Liver (tissue), 9 donors: ENCODE results near the gene EPB41L4B. TPM values are rescaled to one million over a fixed set of nuclear protein-coding genes. Genes with fewer than 3 reads are reported as not detected.

ENCODE experiments used
- DNase-seq: peaks from one replicate; pipeline ENCODE4 v3.0.0-alpha.2; 2017; ENCODE audit warnings: low spot score
- H3K27ac ChIP-seq, 2 donors: one replicate each; pipeline ENCODE4 v1.7.0; 2013; ENCODE audit warnings: inconsistent platforms in 2 of 2, low read length in 2 of 2, control low read depth in 1 of 2, low read depth in 1 of 2, mild to moderate bottlenecking in 1 of 2
- H3K27me3 ChIP-seq, 4 donors: one replicate each; pipeline versions ENCODE4 v1.6.1 to v1.7.0; 2013; ENCODE audit warnings: low read length in 3 of 4, inconsistent platforms in 1 of 4, mild to moderate bottlenecking in 1 of 4, moderate library complexity in 1 of 4; ENCODE audit not compliant: control insufficient read depth in 4 of 4, insufficient read depth in 4 of 4
- H3K36me3 ChIP-seq, 4 donors: one replicate each; pipeline versions ENCODE4 v1.6.1 to v1.7.0; 2013; ENCODE audit warnings: low read length in 3 of 4, mild to moderate bottlenecking in 3 of 4, low read depth in 1 of 4, moderate library complexity in 1 of 4; ENCODE audit not compliant: control insufficient read depth in 4 of 4, insufficient read depth in 3 of 4
- H3K4me1 ChIP-seq, 4 donors: one replicate each; pipeline versions ENCODE4 v1.6.1 to v1.7.0; 2013; ENCODE audit warnings: low read length in 3 of 4, mild to moderate bottlenecking in 3 of 4, moderate library complexity in 1 of 4; ENCODE audit not compliant: control insufficient read depth in 4 of 4, insufficient read depth in 4 of 4
- H3K4me3 ChIP-seq, 3 donors: one replicate each; pipeline versions ENCODE4 v1.6.1 to v1.7.0; 2013; ENCODE audit warnings: low read length in 3 of 3, control low read depth in 1 of 3, low read depth in 1 of 3, mild to moderate bottlenecking in 1 of 3
- H3K9ac ChIP-seq, 2 donors: one replicate each; pipeline ENCODE4 v1.7.0; 2013; ENCODE audit warnings: low read length in 2 of 2, mild to moderate bottlenecking in 2 of 2, moderate library complexity in 2 of 2, control low read depth in 1 of 2, low read depth in 1 of 2
- H3K9me3 ChIP-seq, 4 donors: one replicate each; pipeline versions ENCODE4 v1.6.1 to v1.7.0; 2013; ENCODE audit warnings: low read length in 3 of 4; ENCODE audit not compliant: control insufficient read depth in 4 of 4
- FOXA1 ChIP-seq: IDR thresholded peaks from 2 replicates; pipeline ENCODE4 v1.6.1; 2016; ENCODE audit warnings: antibody characterized with exemption
- FOXA2 ChIP-seq: IDR thresholded peaks from 2 replicates; pipeline ENCODE4 v1.6.1; 2016; ENCODE audit warnings: antibody characterized with exemption
- GABPA ChIP-seq, 2 donors: IDR thresholded peaks in 1 of 2; conservative IDR thresholded peaks in 1 of 2; 2 replicates each; pipeline ENCODE4 v1.6.1; 2016; ENCODE audit warnings: antibody characterized with exemption in 2 of 2, mild to moderate bottlenecking in 1 of 2, moderate library complexity in 1 of 2
- HNF4A ChIP-seq, 2 donors: conservative IDR thresholded peaks; 2 replicates each; pipeline ENCODE4 v1.6.1; 2016; ENCODE audit warnings: antibody characterized with exemption in 2 of 2, mild to moderate bottlenecking in 2 of 2
- HNF4G ChIP-seq: IDR thresholded peaks from 2 replicates; pipeline ENCODE4 v1.6.1; 2016; ENCODE audit warnings: antibody characterized with exemption
- JUND ChIP-seq, 2 donors: IDR thresholded peaks; 2 replicates each; pipeline ENCODE4 v1.6.1; 2016; ENCODE audit warnings: antibody characterized with exemption in 2 of 2
- NR2F2 ChIP-seq: IDR thresholded peaks from 2 replicates; pipeline ENCODE4 v1.6.1; 2016; ENCODE audit warnings: antibody characterized with exemption
- RAD21 ChIP-seq, 2 donors: IDR thresholded peaks; 2 replicates each; pipeline ENCODE4 v1.6.1; 2016; ENCODE audit warnings: antibody characterized with exemption in 2 of 2, mild to moderate bottlenecking in 2 of 2
- RXRA ChIP-seq, 2 donors: IDR thresholded peaks; 2 replicates each; pipeline ENCODE4 v1.6.1; 2017 to 2018; ENCODE audit warnings: antibody characterized with exemption in 2 of 2, mild to moderate bottlenecking in 1 of 2
- SP1 ChIP-seq: IDR thresholded peaks from 2 replicates; pipeline ENCODE4 v1.6.1; 2018; ENCODE audit warnings: antibody characterized with exemption, mild to moderate bottlenecking
- TAF1 ChIP-seq: conservative IDR thresholded peaks from 2 replicates; pipeline ENCODE4 v1.6.1; 2016; ENCODE audit warnings: antibody characterized with exemption, mild to moderate bottlenecking
- YY1 ChIP-seq: IDR thresholded peaks from 2 replicates; pipeline ENCODE4 v1.6.1; 2016; ENCODE audit warnings: antibody characterized with exemption, mild to moderate bottlenecking
- WGBS: extraction: QIAGEN DNeasy Blood & Tissue Kit; methylation state at CpG from one replicate; pipeline ENCODE4 v1.1.7; 2013; 5-methylcytosine and 5-hydroxymethylcytosine counted together
- polyA plus RNA-seq, 2 donors: library from polyadenylated mRNA; stranded (reverse) in 1 of 2; unstranded in 1 of 2; fragments of 200-250 nt in 1 of 2; fragments of >200 nt in 1 of 2; fragmentation: Nextera tagmentation in 1 of 2; extraction: Ambion mirVana in 1 of 2; gene quantifications; one replicate each; pipeline versions ENCODE4 v1.2.1 to v1.2.3, GENCODE V29; 2013 to 2015
- total RNA-seq, 2 donors: library from RNA; depleted of rRNA; stranded (reverse); fragments of >200 nt; gene quantifications; one replicate each; pipeline ENCODE4 v1.2.3, GENCODE V29; 2014
- TF ChIP-seq, protein P1 (sequence below): IDR thresholded peaks from 2 replicates; pipeline ENCODE4 v1.6.1; 2016; ENCODE audit warnings: antibody characterized with exemption
- TF ChIP-seq, protein P2 (sequence below): IDR thresholded peaks from 2 replicates; pipeline ENCODE4 v1.6.1; 2016; ENCODE audit warnings: antibody characterized with exemption, mild to moderate bottlenecking
- TF ChIP-seq, protein P3 (sequence below): IDR thresholded peaks from 2 replicates; pipeline ENCODE4 v1.6.1; 2016; ENCODE audit warnings: antibody characterized with exemption
- TF ChIP-seq, protein P4 (sequence below): IDR thresholded peaks from 2 replicates; pipeline ENCODE4 v1.6.1; 2016; ENCODE audit warnings: antibody characterized with exemption
- TF ChIP-seq, protein P5 (sequence below): fragments of 150-350 bp; IDR thresholded peaks from 2 replicates; pipeline ENCODE4 v1.5.1; 2017; ENCODE audit warnings: improper control_type of control experiment, low read depth, low read length; ENCODE audit not compliant: missing input control
- donor health status: healthy.
- donor health status: healthy.
- donor health status: healthy.
- donor health status: healthy.
- donor health status: healthy.

The EPB41L4B gene
- total and polyA plus RNA-seq, 4 donors: 9.9 to 42.6 (median 23.9) TPM

DNA sequence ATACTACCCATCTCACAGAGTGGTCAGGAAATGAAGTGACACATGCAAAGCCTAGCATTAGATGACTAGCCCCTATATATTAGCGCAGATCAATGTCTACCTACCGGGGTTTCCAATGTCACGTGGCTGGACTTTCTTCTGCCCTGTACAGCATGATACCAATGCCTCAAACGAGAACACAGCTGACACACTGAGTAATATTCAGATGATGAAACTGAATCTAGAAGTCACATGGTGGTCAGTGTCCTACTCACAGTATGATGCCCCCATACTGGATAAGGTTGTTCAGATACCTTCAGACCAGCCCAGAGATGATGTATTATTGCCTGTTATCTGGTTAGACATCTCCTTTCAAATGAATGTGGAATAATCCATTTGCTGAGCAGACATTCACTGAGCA, 82.7 kb downstream of the EPB41L4B start:
- WGBS: 93% methylated on average over 4 of the region's 4 CpGs
- Histone ChIP-seq H3K36me3 (peaks cover 0 to 21% (median 8%) of the 10 kb centered on the region in 4 donors), H3K27me3 (no peaks in the 10 kb centered on the region), H3K27ac (no peak overlapping the region), H3K4me1 (peaks cover 0 to 5% (median 1%) of the 10 kb centered on the region in 4 donors), H3K9ac (no peak overlapping the region), H3K4me3 (no peak overlapping the region), H3K9me3 (no peaks in the 10 kb centered on the region)
- no peak for TF ChIP-seq RAD21 (IDR thresholded peaks at IDR 0.05)
- TF ChIP-seq YY1: no peak
- TF ChIP-seq, protein P1, sequence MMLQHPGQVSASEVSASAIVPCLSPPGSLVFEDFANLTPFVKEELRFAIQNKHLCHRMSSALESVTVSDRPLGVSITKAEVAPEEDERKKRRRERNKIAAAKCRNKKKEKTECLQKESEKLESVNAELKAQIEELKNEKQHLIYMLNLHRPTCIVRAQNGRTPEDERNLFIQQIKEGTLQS: no peak
- no peak for TF ChIP-seq SP1
- no peak for TF ChIP-seq RXRA (IDR thresholded peaks at IDR 0.05)
- TF ChIP-seq GABPA (IDR thresholded peaks at IDR 0.05 in 1 of 2, conservative IDR thresholded peaks at IDR 0.05 in 1 of 2): no peak
- no peak for TF ChIP-seq HNF4A (conservative IDR thresholded peaks at IDR 0.05)
- TF ChIP-seq HNF4G: no peak
- TF ChIP-seq FOXA2: no peak
- TF ChIP-seq FOXA1: no peak
- TF ChIP-seq, protein P2, sequence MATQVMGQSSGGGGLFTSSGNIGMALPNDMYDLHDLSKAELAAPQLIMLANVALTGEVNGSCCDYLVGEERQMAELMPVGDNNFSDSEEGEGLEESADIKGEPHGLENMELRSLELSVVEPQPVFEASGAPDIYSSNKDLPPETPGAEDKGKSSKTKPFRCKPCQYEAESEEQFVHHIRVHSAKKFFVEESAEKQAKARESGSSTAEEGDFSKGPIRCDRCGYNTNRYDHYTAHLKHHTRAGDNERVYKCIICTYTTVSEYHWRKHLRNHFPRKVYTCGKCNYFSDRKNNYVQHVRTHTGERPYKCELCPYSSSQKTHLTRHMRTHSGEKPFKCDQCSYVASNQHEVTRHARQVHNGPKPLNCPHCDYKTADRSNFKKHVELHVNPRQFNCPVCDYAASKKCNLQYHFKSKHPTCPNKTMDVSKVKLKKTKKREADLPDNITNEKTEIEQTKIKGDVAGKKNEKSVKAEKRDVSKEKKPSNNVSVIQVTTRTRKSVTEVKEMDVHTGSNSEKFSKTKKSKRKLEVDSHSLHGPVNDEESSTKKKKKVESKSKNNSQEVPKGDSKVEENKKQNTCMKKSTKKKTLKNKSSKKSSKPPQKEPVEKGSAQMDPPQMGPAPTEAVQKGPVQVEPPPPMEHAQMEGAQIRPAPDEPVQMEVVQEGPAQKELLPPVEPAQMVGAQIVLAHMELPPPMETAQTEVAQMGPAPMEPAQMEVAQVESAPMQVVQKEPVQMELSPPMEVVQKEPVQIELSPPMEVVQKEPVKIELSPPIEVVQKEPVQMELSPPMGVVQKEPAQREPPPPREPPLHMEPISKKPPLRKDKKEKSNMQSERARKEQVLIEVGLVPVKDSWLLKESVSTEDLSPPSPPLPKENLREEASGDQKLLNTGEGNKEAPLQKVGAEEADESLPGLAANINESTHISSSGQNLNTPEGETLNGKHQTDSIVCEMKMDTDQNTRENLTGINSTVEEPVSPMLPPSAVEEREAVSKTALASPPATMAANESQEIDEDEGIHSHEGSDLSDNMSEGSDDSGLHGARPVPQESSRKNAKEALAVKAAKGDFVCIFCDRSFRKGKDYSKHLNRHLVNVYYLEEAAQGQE: no peak
- TF ChIP-seq TAF1: no peak
- no peak for TF ChIP-seq JUND (IDR thresholded peaks at IDR 0.05)
- TF ChIP-seq, protein P3, sequence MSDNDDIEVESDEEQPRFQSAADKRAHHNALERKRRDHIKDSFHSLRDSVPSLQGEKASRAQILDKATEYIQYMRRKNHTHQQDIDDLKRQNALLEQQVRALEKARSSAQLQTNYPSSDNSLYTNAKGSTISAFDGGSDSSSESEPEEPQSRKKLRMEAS: no peak
- DNase-seq: no peak

DNA sequence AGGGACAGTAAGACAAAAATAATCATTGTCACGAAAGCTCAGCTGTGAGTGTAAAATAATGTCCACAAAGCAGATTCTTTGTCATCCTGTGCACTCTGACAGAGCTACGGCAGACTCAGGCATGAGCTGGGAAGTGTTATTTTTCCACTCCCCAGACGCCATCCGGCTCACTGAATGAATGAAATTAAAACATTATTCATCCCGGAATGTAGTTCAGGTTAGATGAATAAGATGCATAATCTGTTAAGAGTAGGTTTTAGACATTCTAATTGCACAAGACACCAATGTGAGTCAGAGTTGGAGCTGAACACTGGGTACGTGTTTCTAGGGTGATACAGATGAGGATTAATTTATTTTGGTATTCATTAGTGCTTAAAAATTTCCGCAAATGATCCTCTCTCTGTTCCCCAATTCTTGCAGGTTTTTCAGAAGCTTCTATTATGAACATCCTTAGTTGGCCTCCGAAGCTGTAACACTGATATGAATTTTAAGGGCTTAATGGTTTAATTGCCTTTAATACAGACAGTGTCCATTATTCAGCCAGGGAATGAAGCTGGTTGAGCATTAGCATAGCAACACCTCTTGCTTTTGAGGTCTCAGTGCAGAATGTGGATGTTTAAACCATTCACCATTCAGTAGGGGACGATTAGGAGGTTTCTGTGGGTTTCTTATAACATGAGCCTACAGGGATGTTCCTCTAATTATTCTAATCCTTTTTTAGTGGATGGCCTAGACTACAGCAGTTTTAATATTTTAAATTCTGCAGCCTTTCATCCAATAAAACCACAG, 88.2 kb downstream of the EPB41L4B start:
- Histone ChIP-seq H3K9ac (no peak overlapping the region), H3K4me3 (no peak overlapping the region), H3K9me3 (no peaks in the 10 kb centered on the region), H3K4me1 (no peaks in the 10 kb centered on the region), H3K27ac (no peak overlapping the region), H3K27me3 (no peaks in the 10 kb centered on the region), H3K36me3 (peaks cover 0 to under 1% (median 0%) of the 10 kb centered on the region in 4 donors)
- 84% methylated on average over 9 of the region's 9 CpGs for WGBS
- DNase-seq: no peak
- TF ChIP-seq HNF4A (conservative IDR thresholded peaks at IDR 0.05): no peak
- TF ChIP-seq FOXA2: no peak
- TF ChIP-seq TAF1: no peak
- TF ChIP-seq, protein P4, sequence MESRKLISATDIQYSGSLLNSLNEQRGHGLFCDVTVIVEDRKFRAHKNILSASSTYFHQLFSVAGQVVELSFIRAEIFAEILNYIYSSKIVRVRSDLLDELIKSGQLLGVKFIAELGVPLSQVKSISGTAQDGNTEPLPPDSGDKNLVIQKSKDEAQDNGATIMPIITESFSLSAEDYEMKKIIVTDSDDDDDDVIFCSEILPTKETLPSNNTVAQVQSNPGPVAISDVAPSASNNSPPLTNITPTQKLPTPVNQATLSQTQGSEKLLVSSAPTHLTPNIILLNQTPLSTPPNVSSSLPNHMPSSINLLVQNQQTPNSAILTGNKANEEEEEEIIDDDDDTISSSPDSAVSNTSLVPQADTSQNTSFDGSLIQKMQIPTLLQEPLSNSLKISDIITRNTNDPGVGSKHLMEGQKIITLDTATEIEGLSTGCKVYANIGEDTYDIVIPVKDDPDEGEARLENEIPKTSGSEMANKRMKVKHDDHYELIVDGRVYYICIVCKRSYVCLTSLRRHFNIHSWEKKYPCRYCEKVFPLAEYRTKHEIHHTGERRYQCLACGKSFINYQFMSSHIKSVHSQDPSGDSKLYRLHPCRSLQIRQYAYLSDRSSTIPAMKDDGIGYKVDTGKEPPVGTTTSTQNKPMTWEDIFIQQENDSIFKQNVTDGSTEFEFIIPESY: no peak
- TF ChIP-seq, protein P3: no peak
- TF ChIP-seq, protein P5, sequence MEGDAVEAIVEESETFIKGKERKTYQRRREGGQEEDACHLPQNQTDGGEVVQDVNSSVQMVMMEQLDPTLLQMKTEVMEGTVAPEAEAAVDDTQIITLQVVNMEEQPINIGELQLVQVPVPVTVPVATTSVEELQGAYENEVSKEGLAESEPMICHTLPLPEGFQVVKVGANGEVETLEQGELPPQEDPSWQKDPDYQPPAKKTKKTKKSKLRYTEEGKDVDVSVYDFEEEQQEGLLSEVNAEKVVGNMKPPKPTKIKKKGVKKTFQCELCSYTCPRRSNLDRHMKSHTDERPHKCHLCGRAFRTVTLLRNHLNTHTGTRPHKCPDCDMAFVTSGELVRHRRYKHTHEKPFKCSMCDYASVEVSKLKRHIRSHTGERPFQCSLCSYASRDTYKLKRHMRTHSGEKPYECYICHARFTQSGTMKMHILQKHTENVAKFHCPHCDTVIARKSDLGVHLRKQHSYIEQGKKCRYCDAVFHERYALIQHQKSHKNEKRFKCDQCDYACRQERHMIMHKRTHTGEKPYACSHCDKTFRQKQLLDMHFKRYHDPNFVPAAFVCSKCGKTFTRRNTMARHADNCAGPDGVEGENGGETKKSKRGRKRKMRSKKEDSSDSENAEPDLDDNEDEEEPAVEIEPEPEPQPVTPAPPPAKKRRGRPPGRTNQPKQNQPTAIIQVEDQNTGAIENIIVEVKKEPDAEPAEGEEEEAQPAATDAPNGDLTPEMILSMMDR: no peak
- no peak for TF ChIP-seq NR2F2
- no peak for TF ChIP-seq YY1
